GM18873 (cell line): ENCODE data around the gene GALNT3.

ENCODE experiments used
- ATAC-seq: cut with Tn5 transposase; IDR thresholded peaks from one replicate; pipeline ENCODE4 v1.9.1; 2021; ENCODE audit warnings: mild to moderate bottlenecking, moderate library complexity, moderate number of reproducible peaks; ENCODE audit not compliant: unreplicated experiment, low FRiP score

The GALNT3 gene

DNA sequence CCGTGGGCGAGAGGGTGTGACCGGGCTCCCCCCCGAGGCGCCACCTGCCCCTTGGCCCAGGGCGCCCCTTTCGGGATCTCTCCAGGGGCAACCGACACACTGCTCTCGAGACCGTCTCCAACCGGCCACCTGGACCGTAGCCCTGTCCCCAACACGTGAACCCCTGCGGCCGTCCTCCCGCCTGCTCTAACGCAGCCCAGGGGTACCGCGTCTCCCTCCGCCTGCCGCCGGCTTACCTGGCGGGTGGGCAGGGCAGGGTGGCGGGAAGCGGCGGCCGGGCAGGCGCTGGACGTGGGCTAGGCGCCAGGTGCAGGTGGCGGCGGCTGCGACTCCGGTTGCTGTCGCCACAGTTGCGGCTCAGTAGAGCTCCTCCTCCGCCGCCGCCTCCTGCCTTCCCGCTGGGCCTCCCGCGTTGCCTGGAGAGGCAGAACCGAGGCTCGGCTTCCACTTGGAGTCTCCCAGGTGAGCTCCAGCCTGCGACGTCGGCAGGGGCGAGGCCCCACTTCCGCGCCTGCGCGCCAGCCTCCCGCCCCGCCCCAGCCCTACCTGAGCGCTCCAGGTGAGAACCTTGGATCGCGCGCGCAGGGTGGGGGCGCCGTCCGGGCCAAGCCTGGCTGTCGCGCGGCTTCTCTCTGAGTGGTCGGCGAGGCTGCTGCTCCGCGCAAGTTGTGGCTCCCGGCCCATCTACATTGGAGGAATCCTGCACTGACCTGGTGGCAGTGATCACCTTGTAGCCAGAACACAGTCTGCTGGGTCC, at the start of gene GALNT3:
TSS of gene GALNT3 (minus strand) at position 469 of the 757 bp plus-strand sequence. CDS start 23,547 bp downstream, outside the sequence.
- ATAC-seq: peak; percentile 23

DNA sequence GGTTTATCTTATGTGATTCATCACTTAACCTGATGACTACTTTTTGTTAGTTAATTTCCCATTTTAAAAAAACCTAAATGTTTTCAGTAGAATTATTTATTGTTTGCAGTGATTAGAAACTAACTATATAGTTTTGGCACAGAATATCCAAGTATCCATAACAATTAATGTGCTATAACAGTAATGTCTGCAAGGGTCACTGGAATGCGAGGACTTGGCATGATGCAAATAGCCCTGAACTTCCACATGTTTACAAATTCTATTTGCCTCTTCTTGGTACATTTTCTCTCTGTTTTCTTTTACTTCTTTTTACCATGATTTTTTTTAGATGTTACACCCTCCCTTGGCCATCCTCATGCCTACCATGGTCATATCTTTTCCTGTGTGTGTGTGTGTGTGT, 49.3 kb upstream of the GALNT3 start:
- ATAC-seq: no peak

DNA sequence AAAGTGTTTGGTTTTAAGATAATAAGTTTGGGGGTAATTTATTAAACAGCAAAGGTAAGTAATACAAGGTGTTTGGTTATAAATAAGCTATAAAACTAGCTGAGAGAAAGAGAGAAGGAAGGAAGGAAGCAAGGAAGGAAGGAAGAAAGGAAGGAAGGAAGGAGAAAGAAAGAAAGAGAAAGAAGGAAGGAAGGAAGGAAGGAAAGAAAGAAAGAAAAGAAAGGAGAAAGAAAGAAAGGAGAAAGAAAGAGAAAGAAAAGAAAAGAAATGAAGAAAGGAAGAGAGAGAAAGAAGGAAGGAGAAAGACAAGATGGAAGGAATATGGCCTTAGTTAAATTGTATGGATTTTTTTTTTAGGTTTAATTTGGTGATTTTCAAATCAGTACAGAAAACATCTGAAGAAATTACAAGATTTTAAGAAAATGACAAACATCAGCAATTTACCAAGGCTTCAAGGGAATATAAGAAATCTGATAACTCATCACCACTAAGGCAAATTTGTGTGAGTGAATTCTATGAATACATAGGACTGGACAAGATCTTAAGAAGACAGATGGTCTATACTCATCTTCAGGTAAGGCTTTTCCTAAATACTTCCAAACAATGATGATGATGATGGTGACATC, 46.4 kb upstream of the GALNT3 start:
- no peak for ATAC-seq

DNA sequence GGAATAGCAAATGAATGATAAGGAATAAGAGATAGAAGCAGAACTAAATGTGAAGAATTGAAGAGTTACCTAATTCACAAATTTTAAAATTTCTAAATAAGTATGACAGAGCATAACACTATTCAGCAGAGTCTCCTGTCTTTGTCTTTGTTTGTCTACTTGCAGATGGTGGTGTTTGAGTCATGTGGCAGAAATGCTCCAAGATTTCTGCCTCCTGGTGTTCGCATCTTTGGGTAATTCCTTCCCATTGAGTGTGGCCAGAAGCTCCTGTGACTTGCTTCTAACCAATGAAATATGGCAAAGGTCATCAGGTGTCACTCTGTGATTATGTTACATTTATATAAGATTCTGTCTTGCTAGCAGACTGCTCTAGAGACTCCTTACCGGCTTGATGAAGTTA, 45.6 kb upstream of the GALNT3 start:
- no peak for ATAC-seq

DNA sequence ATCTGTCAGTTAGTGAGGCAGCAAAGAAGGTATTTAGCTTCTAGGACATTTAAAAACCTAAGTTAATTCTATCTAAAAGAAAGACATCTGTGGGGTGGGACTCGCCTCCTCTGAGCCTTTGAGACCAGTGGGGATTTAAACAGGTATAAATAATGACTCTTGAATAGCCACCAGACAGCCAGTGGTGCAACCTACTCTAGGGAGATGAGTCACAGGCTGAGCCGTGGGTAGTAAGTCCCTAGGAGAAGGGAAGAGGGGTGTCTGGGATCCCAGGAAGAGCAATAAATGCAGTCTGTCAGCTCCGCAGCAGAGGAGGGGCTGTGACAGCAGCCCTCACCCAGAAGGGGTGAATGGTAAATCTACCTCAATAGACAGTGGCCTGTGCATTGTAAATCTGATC, 43.1 kb upstream of the GALNT3 start:
- ATAC-seq: no peak

- ATAC-seq: no peak
Measured at GRCh38 chr2:165835363-165835762, 41.3 kb upstream of the GALNT3 start.

- ATAC-seq: no peak
Measured at GRCh38 chr2:165833156-165833555, 39.1 kb upstream of the GALNT3 start.

DNA sequence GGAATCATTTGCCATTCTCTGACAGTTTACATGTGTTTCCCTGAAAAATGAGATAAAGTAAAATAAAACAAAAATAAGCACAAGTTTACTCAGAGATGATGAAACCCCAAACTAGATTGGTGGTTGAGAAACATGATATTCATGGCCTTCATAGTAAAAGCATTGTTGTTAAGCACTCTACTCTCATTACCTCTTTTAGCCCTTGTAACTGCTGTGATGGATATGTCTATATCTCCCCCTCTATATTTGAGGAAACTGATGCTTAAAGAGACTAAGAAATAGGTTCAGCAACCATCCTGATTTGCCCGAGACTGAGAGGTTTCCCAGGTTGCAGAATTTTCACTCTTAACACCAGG, 33.9 kb upstream of the GALNT3 start:
- no peak for ATAC-seq

DNA sequence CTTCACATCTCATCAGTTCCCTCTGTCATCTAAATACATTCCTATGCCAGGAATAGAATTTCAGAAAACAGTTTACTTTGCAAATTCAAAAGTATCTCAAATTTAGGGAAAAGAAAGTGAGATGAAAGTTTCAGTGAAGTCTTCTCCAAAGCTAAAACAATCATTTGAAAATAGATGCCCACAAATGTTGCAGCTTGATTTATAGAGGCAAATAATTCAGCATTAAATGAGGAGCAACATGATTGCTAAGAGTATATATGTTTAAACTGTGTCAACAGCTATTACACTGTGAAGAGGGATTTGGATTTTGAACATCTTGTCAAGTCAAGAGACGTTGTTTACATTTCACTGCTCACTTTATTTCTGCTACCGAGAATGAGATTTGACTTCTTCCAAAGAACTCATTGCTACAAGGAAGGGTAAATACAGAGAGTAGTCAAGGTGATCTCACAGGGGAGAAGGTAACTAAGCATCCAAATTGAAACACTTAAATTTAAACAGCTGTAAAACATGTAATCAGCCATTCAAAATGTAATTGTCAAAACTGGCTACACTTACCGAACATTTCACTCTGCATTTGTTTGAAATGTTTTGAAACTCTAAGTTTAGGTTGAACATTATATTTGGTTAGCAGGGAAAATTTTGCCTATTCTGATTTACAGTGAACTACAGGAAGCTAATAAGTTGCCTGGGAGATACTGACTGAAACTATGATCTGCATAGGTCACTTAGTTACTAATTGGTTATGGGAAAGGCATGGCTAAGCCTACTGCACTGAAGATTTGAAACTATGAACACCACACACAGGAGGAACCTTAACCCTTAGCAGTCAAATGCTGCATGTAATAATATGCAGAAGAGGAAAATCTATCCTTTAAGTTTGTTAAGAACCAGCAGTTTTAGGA, 33.2 kb upstream of the GALNT3 start:
- ATAC-seq: peak; percentile 87

DNA sequence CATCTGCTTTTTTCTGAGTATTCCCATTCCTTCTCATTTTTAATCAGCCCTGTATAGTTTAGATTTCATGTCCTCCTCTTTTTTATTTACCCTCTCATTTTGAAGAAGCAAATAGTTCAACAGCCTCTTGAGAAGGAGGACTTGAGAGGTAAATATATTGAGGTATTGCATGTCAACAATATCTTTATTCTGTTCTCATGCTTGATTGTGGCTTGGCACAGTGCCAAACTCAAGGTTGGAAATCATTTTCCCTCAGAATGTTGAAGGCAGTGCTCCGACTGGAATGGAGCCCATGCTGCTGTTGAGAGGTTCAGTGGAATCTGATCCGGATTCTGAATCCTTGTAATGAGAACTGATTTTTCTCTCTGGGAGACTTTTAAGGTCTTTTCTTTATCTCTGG, 31.0 kb upstream of the GALNT3 start:
- no peak for ATAC-seq

GRCh38 chr2:165820296-165820695, 26.2 kb upstream of the GALNT3 start:
- no peak for ATAC-seq

DNA sequence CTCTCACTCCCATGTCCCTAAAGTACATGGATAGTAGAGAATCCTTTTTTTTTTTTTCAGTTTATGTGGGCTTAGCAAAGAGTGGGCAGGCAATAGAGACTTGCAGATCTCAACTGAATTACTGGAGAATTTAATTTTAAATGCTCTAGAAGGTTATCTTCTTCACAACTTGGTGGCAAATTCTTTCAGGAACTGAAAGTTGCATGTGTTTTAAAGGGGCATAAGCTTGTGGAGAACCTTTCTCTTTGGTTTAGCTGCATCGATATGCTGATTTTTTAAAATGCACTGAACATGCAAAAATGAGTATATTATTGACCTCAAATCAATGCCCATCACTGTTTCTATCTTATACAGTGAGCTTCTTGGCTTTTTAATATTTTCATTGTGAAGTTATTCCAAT, 24.9 kb upstream of the GALNT3 start:
- ATAC-seq: no peak

DNA sequence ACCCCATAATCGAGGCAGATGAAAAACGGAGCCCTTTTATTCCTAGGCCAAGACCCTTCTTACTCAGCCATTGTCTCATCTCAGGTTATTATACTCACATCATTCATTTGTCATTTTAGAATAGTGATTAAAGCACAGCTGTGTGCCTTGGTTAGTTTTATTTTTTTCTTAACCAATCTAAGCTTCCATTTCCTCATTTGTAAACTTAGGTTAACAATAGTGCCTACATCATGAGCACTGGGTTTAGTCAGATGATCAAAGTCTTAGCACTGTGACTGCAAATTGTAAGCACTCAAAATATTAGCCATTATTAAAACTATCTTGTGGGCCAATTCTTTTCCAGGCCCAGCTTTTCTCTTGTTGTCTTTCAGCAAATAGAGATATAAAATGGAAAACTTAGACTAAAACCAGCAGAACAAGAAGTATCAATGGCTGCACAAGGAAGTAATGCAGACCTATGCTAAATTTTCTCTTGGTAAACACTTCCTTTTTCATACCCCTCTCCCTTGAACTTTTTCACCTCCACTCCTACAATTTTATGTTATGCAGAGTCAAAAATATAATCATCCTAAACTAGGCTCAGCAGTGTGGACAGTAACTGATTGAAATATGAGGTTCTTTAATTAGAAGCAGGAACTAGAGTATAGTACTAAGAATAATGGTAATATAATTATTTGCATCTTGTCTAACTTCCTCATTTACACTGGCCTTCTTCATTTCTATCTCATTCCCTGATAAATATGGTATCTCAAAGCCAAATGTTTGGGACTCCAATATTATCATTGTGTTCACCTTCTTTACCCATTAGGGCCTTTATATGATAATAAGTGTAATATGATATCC, 21.5 kb upstream of the GALNT3 start:
- ATAC-seq: peak; percentile 70

DNA sequence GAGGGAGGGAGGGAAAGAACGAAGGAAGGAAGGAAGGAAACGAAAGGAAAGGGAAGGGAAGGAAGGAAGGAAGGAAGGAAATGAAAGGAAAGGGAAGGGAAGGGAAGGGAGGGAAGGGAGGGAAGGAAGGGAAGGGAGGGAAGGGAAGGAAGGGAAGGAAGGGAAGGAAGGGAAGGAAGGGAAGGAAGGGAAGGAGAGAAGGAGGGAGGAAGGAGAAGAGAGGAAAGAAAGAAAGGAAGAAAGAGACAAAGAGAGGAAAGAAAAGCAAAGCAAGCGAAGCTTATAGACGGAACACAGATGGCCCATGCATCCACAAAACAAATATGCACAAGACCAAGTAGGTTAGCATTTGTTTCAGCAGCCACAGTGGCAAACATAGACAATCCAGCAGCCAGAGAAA, 20.4 kb upstream of the GALNT3 start:
- no peak for ATAC-seq

- ATAC-seq: no peak
Measured at GRCh38 chr2:165811592-165812370, 17.7 kb upstream of the GALNT3 start.

DNA sequence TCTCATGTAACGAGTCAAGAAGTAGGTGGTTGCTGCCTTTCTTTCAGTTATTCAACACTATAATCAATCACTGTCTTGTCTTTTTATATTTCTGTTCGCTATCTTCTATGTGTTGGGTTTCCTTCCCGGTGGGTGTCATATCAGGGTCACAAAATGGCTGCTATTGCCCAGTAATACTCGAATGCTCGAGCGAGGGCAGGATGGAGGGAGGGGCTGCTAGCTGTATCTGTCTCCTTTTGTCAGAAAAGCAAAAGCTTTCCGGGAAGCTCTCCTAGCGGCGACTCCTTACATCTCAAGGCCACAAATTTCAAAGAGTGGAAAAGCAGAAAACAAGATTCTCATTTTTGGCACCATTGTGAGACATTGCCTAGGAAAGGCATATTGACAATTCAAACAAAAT, 16.4 kb upstream of the GALNT3 start:
- no peak for ATAC-seq

DNA sequence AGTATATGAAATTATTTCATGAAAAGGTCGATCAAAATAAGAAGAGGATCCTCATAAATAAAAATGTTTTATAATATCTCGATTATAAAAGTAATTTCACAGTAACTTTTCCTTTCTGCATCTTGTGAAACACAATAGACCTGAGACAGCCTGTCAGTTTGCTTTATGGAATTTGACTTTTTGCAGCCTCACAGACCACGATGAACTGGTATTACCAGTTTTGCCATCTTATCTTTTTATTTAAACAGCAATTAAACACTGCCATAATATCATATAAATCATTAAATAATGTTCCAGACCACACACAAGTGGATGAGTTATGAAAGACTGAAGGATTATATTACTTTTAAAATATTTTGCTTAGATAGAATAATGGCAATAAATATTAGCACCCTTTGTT, 10.7 kb upstream of the GALNT3 start:
- ATAC-seq: no peak

GRCh38 chr2:165803123-165803760, 9.2 kb upstream of the GALNT3 start:
- no peak for ATAC-seq

GRCh38 chr2:165801176-165801575, 7.1 kb upstream of the GALNT3 start:
- ATAC-seq: no peak
